ENCODE measurements around the gene SCUBE1.

Gene SCUBE1

GRCh38 chr22:43207386-43207785 is 135.8 kb downstream of the SCUBE1 start:
- no peak for FAIRE-seq
- no peak for DNase-seq (ENCODE audit: insufficient read length, low spot score)

- DNase-seq (ENCODE audit: insufficient read length, low spot score) (no peak), FAIRE-seq (no peak)
Observed at GRCh38 chr22:43206509-43207161, 136.5 kb downstream of the SCUBE1 start.

GRCh38 chr22:43205748-43206508 is 137.2 kb downstream of the SCUBE1 start:
- DNase-seq (ENCODE audit: insufficient read length, low spot score) = no peak
- FAIRE-seq = no peak

GRCh38 chr22:43205261-43205691 is 137.9 kb downstream of the SCUBE1 start:
- DNase-seq (ENCODE audit: insufficient read length, low spot score) = no peak
- FAIRE-seq = no peak

- FAIRE-seq (no peak), DNase-seq (ENCODE audit: insufficient read length, low spot score) (no peak)
Observed at GRCh38 chr22:43203471-43203981, 139.6 kb downstream of the SCUBE1 start.

DNA sequence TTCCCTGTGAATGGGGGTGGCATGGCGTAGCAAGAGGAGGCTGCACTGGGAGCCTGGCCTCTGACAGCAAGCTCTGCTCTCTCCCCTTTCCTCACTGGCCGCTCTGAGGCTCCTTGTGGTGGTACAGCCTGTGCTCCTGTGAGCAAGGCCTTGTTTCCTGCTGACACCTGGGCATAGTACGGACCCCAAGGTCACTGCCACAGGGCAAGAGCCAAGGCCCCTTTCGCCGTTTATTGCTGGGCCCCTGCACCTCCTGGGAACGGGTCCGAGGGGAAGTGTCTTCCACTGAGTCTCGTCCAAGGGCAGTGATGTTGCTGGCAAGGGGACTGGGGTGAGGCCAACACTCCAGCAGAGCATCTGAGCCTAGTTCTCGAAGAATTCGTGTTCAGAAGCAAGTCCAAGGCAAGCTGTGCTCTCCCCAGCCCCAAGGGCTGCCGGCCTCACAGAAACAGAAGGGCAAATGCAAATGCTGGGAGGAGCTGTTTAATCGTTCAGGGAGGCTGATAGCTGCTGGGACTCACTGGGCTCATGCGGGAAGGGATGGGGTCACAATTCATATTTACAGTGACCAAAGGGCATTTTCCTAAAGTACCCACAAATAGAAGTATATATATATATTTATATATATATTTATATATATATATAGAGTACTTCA is 140.3 kb downstream of the SCUBE1 start:
- no peak for DNase-seq (ENCODE audit: insufficient read length, low spot score)
- no peak for FAIRE-seq

- DNase-seq (ENCODE audit: insufficient read length, low spot score) = no peak
- no peak for FAIRE-seq
Observed at GRCh38 chr22:43202326-43202725, 140.8 kb downstream of the SCUBE1 start.

GRCh38 chr22:43201486-43202219 is 141.5 kb downstream of the SCUBE1 start:
- FAIRE-seq (no peak), DNase-seq (ENCODE audit: insufficient read length, low spot score) (no peak)

- FAIRE-seq (no peak), DNase-seq (ENCODE audit: insufficient read length, low spot score) (no peak)
Observed at GRCh38 chr22:43200555-43200954, 142.6 kb downstream of the SCUBE1 start.

GRCh38 chr22:43200031-43200430 is 143.1 kb downstream of the SCUBE1 start:
- DNase-seq (ENCODE audit: insufficient read length, low spot score) (no peak), FAIRE-seq (no peak)

- no peak for FAIRE-seq
- no peak for DNase-seq (ENCODE audit: insufficient read length, low spot score)
Observed at GRCh38 chr22:43199541-43199940, 143.6 kb downstream of the SCUBE1 start.

GRCh38 chr22:43198936-43199335 is 144.2 kb downstream of the SCUBE1 start:
- DNase-seq (ENCODE audit: insufficient read length, low spot score) = no peak
- FAIRE-seq = no peak

GRCh38 chr22:43198126-43198525 is 145.0 kb downstream of the SCUBE1 start:
- DNase-seq (ENCODE audit: insufficient read length, low spot score) (no peak), FAIRE-seq (no peak)

DNA sequence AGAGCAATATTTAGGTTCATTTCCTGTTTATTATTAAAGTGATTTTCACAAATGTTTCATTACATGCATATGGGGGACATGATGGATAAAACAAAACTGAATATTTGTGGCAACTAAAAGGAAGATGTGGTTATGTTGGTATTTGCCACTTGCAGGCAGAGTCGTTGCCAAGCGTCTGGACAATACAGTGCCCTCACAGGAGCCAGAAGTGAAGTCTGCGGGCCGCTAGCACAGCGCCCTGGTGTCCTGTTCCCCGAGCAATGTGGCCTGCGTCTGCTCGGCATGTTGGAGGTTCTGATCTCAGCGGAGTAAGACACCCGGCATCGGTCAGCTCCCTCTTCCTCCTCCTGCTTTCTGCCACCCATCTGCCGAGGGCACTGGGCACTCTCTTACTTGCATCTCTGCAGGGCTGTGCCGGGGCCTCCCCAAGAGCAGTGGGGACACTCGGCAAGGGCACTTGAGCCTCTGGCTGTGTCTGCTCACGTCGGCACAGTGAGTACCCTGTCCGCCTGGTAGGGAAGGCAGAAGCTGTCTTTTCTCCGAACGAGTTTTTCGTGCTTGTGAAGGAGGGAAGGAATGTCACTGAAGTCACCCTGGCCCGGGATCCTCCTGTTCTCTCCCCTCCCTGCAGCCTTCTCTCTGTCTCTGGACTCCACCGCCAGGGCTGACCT is 145.8 kb downstream of the SCUBE1 start:
- DNase-seq (ENCODE audit: insufficient read length, low spot score) (no peak), FAIRE-seq (no peak)

- DNase-seq (ENCODE audit: insufficient read length, low spot score) (no peak), FAIRE-seq (no peak)
Observed at GRCh38 chr22:43191831-43192230, 151.3 kb downstream of the SCUBE1 start.

GRCh38 chr22:43188829-43189545 is 154.2 kb downstream of the SCUBE1 start:
- no peak for DNase-seq (ENCODE audit: insufficient read length, low spot score)
- no peak for FAIRE-seq

DNA sequence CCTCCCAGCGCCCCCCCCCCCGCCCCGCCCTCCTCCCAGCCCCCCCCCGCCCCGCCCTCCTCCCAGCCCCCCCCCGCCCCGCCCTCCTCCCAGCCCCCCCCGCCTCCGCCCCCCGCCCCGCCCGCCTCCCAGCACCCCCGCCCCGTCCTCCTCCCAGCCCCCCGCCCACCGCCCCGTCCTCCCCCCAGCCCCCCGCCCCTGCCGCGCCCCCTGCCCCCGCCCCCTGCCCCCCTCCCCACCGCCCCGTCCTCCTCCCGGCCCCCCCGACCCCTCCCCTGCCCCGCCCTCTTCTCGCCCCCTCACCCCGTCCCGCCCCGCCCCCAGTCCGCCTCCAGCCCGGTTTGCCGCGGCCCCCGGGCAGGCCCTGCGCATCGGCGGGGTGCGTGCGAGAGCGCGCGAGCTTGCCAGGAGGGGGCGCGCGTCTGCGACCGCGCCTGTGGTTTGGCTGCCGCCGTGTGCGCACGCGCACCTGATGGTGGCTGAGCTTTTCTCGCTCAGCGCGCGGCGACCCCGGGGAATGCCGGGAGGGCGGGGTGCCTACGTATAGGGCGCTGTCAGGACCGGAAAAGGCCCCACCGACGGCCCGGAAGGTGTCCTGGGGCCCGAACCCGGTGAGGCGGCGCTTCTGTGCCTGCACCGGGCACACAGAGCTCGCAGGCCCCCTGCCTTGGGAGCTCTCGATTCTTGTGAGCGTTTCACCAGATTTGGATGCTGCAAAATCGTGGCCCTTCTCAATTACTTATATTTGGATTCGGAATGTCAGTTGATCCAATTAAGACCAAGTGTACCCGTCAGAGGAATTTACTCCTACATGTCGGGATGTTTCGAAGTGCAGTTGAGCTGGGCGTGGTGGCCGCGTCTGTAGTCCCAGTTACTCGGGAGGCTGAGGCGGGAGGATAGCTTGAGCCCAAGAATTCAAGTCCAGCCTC is 155.7 kb downstream of the SCUBE1 start:
- peak; percentile 99 for FAIRE-seq

DNA sequence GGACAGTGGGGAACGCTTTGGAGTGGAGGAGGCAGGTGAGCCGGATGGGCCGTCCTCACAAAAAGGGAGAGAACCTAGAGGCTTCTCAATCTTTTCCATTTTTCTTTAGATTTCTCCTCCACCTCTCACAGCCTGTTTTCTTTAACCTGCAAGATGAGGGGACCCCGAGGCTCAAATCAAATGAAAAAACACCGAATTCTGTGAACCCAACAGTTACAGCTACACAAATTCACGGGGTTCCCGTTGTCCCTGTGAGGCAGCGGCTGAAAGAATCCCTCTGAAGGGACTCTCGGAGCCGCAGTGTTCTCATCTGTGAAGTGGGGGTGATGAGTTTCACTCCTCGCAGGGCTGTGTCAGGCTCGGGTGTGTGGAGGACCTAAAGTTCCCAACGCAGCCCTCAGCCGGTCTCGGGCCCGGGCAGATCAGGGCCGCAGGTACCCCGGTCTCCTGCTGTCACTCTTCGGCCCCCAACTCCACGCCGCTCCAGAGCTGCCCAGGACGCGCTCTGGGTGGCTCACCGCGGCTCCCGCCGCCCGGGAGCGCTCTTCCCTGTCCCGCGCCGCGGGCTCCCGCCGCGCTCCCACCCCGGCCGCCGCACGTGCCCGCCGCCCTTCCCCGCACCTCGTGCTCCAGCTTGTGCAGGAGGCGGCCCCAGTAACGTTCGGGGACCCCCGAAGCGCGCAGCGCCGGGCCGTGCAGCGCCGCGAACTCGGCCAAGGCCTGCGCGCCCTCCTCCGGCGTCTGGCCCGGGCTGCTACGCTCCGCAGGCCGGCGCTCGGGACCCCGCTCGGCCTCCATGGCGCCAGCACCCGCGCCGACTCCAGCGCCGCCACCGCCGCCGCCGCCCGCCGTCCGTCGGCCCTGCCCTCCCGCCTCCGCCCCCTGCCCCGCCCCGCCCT is 156.7 kb downstream of the SCUBE1 start, which contains the start of gene TTLL12:
TTLL12 (minus strand) TSS at position 863 of the 899 bp plus-strand sequence; CDS start at position 798, 65 bp downstream.
- peak; percentile 85 for FAIRE-seq
- DNase-seq (ENCODE audit: insufficient read length, low spot score) = peak; percentile 82

More for the DNA sequence above, 155.7 kb downstream of the SCUBE1 start:
- peak; percentile 97 for DNase-seq (ENCODE audit: insufficient read length, low spot score)

Measured in GM19239 (cell line).